Ectodermal cell (in vitro differentiated cells): ENCODE results near the gene GYPC.
"Not testable (repeated sequence)": the region's sequence is repeated elsewhere in the genome, so short reads cannot be mapped to it uniquely, and the experiment has no call there.

Experiments
- H3K27ac ChIP-seq: 2 replicates; pipeline ENCODE4 v1.7.0; 2013; ENCODE audit warnings: mild to moderate bottlenecking, low read depth, low read length; ENCODE audit not compliant: insufficient read depth, poor library complexity, severe bottlenecking
- H3K27me3 ChIP-seq: 2 replicates; pipeline ENCODE4 v1.7.0; 2013; ENCODE audit warnings: mild to moderate bottlenecking, low read length; ENCODE audit not compliant: insufficient read depth, control insufficient read depth, poor library complexity, severe bottlenecking
- H3K36me3 ChIP-seq: one replicate; pipeline ENCODE4 v1.7.0; 2013; ENCODE audit warnings: low read length; ENCODE audit not compliant: control insufficient read depth, insufficient read depth
- H3K4me1 ChIP-seq: one replicate; pipeline ENCODE4 v1.7.0; 2013; ENCODE audit warnings: low read length; ENCODE audit not compliant: control insufficient read depth, insufficient read depth
- H3K4me3 ChIP-seq: 2 replicates; pipeline ENCODE4 v1.7.0; 2013; ENCODE audit warnings: low read depth, low read length, control low read depth; ENCODE audit not compliant: insufficient read depth
- H3K9me3 ChIP-seq: 2 replicates; pipeline ENCODE4 v1.7.0; 2013; ENCODE audit warnings: mild to moderate bottlenecking, low read length, moderate library complexity; ENCODE audit not compliant: control insufficient read depth
- WGBS, 2 experiments: methylation state at CpG; one replicate each; pipeline ENCODE4 v1.1.7; 2013; ENCODE audit warnings: missing lambda C conversion rate in 2 of 2; 5-methylcytosine and 5-hydroxymethylcytosine counted together

GYPC gene

DNA sequence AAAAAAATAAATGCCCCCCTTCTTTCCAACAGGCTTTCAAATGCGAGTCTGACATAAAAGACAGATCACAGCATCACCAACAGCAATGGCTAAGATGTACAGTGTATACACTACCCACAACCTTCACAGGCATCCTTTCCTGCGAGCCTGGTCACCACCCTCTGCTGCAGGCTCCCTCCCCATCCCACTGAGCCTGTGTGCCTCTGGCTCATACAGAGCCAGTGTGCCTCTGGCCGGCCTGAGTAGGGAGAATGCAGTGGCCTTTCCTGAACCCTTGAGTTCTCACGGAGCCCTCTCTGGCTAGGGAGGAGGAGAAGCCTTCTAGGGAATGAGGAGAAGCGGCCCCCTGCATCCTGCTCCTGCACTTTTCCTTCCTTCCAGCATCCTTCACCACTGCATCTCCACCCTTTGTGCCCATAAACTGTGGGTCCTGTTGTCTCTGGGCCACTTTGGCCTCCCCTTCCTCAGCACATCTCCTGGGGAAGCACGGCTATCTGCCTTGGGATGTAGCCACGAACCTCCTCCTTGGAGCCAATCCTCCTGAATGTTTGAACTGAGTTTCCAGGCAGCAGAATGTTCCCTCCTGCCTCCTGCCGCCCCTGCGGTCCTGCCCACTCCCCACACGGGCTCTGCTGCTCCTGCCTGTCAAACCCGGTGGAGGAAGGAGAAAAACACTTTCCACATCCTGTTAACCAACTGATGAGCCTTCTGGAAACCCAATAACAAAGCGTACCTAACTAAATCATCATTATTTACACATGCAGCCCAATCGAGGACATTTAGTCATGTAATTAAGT, 22.5 kb downstream of the GYPC start:
- H3K27ac ChIP-seq = no peak overlapping the region
- H3K9me3 ChIP-seq = no peaks in the 10 kb centered on the region
- no peak overlapping the region for H3K4me3 ChIP-seq
- H3K27me3 ChIP-seq = no peaks in the 10 kb centered on the region
- 80 to 81% methylated on average over 11 to 13 of the region's 13 CpGs for WGBS, 2 experiments
- H3K36me3 ChIP-seq = peaks cover 3% of the 10 kb centered on the region
- H3K4me1 ChIP-seq = peaks cover 4% of the 10 kb centered on the region

DNA sequence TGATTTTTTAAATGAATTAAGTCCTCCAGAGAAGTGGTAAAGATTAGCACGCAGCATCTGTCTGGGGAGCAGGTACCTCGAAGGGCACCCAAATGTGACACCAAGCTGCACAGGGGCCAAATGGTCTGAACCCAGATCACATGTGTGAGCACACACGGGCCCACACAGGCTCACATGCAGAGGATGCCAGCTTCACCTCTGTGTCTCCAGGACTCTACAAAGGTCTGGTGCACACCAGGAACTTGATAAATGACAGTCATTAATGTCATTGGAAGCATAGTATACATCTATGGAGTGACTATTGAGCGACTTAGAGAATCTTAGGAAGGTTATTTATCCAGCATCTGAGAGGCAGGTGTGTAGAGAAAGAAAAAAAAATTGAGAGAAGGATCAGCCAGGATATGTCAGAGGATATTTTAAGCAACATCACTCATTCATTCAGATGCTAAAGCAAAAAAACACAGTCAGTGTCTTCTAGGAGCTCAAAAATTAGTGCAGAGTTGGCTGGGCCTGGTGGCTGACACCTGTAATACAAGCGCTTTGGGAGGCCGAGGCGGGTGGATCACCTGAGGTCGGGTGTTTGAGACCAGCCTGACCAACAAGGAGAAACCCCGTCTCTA, 23.2 kb downstream of the GYPC start:
- H3K36me3 ChIP-seq = peaks cover 3% of the 10 kb centered on the region
- no peak overlapping the region for H3K27ac ChIP-seq
- no peaks in the 10 kb centered on the region for H3K9me3 ChIP-seq
- H3K4me3 ChIP-seq = no peak overlapping the region
- no peaks in the 10 kb centered on the region for H3K27me3 ChIP-seq
- H3K4me1 ChIP-seq = peaks cover 4% of the 10 kb centered on the region
- WGBS, 2 experiments = 94 to 95% methylated on average over 9 of the region's 9 CpGs

DNA sequence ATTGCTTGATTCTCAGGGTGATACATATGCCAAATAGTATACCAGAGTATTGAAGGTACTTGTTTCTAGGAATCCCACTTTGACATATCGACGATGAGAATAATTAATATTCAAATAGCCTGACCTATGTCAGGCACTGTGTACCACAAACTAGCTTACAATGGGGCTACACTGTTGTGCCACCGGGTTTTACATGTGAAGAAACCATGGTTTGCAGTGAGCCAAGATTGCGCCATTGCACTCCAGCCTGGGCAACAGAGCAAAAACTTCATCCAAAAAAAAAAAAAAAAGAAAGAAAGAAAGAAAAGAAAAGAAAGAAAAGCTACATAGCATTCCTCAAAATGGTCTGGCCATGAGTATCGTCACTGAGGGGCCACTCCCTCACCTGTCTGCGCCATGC, 25.5 kb downstream of the GYPC start:
- Histone ChIP-seq H3K27ac (no peak overlapping the region), H3K4me1 (peaks cover 4% of the 10 kb centered on the region), H3K4me3 (no peak overlapping the region), H3K27me3 (no peaks in the 10 kb centered on the region), H3K36me3 (no peaks in the 10 kb centered on the region), H3K9me3 (no peaks in the 10 kb centered on the region)
- 92 to 93% methylated on average over 6 of the region's 6 CpGs for WGBS, 2 experiments

DNA sequence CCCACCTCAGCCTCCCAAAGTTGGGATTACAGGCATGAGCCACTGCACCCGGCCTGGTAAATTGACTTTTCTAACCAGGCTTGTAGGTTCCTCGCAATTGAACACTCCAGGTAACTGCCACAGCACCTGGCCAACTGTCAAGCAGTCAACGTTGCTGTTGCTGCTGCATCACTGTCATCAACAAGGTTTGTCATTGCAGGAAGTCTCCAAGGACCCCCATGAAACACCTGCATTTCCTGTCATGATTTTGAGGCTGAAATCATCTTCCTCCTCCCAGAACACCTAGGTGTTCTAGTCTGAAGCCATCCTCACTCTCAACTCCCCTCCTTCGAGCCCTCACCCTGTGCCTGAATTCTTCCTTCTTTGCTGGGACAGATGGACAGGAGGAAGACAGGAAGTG, 29.7 kb downstream of the GYPC start:
- Histone ChIP-seq H3K9me3 (no peaks in the 10 kb centered on the region), H3K27me3 (no peaks in the 10 kb centered on the region), H3K4me1 (no peaks in the 10 kb centered on the region), H3K27ac (no peak overlapping the region), H3K36me3 (no peaks in the 10 kb centered on the region), H3K4me3 (no peak overlapping the region)
- 91 to 94% methylated on average over 4 of the region's 4 CpGs for WGBS, 2 experiments

DNA sequence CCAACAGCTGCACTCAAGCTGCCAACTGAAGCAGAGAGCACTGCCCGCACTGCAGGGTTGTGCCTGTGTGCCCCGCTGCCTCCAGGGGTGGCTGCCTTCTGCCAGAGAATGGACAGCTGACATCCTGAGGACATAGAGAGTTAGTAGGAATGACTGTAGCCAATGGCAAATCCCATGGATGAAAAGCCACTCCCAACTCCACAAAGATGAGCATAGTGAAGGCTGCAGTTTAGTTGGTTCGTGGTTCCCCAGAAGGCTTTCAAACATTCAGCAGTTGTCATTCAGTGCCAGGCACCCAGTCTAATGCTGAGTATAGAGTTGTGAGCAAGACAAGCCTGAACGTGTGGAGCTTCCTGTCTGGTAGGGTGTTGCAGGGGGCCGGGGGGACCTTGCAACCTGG, 30.3 kb downstream of the GYPC start:
- no peak overlapping the region for H3K27ac ChIP-seq
- WGBS, 2 experiments = 90 to 91% methylated on average over 5 of the region's 5 CpGs

DNA sequence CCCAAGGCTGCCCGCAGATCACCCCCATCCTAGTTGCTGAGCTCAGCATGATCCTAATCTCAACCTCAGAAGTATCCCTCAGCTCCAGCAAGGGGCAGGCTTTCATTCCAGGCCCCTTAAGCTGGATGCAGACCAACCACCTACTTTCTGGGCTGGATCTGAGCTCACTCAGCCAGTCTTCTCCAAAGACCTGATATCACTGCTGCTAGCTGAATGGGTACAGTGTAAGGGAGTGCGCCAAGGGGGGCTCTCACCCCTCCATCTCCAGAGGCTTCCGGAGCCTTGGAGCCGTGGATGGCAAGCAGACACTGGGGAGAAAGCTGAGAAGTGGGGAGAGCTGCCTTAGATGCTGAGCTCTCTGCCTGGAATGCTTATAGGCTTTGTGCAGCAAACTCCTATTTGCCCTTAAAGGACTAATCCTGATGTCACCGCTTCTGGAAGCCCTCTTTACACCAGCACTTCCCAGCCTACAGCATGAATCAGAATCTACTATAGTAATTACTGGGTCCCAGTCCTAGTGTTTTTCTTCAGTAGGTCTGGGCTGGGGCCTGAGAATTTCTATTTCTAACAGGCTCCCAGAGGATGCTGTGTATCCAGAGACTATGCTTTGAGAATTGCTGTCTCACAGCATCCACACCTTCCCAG, 31.0 kb downstream of the GYPC start:
- 92 to 94% methylated on average over 5 of the region's 5 CpGs for WGBS, 2 experiments
- Histone ChIP-seq H3K9me3 (no peaks in the 10 kb centered on the region), H3K27me3 (no peaks in the 10 kb centered on the region), H3K27ac (no peak overlapping the region), H3K4me1 (no peaks in the 10 kb centered on the region), H3K36me3 (no peaks in the 10 kb centered on the region), H3K4me3 (no peak overlapping the region)

More for the DNA sequence above, 30.3 kb downstream of the GYPC start:
- Histone ChIP-seq H3K36me3 (no peaks in the 10 kb centered on the region), H3K9me3 (no peaks in the 10 kb centered on the region), H3K4me1 (no peaks in the 10 kb centered on the region), H3K4me3 (no peak overlapping the region), H3K27me3 (no peaks in the 10 kb centered on the region)

DNA sequence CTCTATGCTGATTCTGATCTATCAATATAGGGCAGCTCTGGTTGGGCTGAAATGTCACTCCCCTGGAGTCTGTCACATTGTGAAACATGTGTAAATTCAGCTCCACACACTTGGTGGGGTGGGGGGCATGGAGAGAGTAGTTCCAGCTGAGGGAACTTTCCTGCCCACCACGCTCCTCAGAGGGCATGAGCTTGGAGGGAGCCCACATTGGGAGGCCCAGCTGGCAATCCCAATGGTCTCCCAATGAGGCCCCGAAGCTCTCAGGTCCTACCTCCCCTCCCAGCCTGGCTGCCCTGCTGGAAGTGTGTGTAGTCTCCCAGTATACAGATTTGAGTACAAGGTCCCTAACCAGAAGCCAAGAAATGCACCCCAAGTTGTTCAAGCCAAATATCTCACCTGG, 31.5 kb downstream of the GYPC start:
- Histone ChIP-seq H3K27me3 (no peaks in the 10 kb centered on the region), H3K9me3 (no peaks in the 10 kb centered on the region), H3K36me3 (no peaks in the 10 kb centered on the region), H3K27ac (no peak overlapping the region), H3K4me1 (no peaks in the 10 kb centered on the region), H3K4me3 (no peak overlapping the region)
- WGBS, 2 experiments = 92 to 98% methylated on average over 2 of the region's 2 CpGs

DNA sequence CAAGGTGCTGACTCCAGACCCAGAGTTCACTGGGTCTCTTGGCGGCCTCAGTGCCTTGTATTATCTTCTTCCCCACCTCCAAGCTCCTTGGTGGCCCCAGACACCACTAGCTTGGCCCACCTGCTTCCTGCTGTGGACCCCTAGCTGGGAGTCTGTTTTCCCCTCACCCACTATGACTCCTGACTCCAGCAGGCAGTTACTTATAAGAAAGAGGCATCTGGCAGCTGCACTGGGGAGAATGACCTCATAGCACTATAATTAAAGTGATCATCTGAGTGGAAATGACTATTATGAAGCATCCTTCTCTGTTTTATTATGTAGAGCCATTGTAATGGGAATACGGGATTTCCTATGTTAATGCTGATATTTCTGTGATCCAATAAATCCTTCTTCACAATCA, 32.6 kb downstream of the GYPC start:
- H3K4me1 ChIP-seq, H3K4me3 ChIP-seq, H3K27ac ChIP-seq, H3K36me3 ChIP-seq, H3K9me3 ChIP-seq, H3K27me3 ChIP-seq: not testable (repeated sequence)
- WGBS, 2 experiments = 91 to 100% methylated on average over 1 of the region's 2 CpGs

DNA sequence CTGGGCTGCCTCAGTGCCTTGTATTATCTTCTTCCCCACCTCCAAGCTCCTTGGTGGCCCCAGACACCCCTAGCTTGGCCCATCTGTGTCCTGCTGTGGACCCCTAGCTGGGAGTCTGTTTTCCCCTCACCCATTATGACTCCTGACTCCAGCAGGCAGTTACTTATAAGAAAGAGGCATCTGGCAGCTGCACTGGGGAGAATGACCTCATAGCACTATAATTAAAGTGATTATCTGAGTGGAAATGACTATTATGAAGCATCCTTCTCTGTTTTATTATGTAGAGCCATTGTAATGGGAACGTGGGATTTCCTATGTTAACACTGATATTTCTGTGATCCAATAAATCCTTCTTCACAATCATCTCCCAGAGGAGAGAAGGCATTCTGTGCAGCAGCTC, 36.3 kb downstream of the GYPC start:
- H3K4me1 ChIP-seq, H3K27ac ChIP-seq, H3K27me3 ChIP-seq, H3K36me3 ChIP-seq, H3K9me3 ChIP-seq, H3K4me3 ChIP-seq: not testable (repeated sequence)
- 100% methylated on average over 1 of the region's 1 CpG; no CpG with 5 or more reads in 1 of the 2 experiments for WGBS, 2 experiments

DNA sequence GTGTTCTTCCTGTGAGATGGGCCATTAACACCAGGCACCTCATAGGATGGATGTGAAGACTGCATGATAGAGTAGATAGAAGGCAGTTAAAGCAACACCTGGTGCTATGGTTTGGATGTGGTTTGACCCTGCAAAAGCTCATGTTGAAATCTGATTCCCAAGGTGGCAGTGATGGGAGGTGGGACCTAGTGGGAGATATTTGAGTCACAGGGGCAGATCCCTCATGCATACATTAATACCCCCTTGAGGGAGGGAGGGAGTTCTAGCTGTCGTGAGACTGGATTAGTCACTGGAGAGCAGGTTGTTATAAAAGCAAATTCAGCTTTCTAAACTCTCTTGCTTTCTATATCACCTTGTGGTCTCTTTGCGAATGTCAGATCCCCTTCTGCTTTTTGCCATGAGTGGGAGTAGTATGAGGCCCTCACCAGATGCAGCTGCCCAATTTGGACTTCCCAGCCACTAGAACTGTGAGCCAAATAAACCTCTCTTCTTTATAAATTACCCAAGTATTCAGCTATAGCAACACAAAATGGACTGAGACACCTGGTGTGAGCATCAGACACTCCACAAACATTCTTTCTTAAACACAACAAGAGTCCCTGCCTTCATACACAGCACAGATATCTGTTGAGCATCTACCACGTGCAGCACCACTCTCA, 37.1 kb downstream of the GYPC start:
- H3K27ac ChIP-seq, H3K36me3 ChIP-seq, H3K4me3 ChIP-seq, H3K9me3 ChIP-seq, H3K27me3 ChIP-seq, H3K4me1 ChIP-seq: not testable (repeated sequence)
- WGBS, 2 experiments = 83% methylated on average over 1 to 2 of the region's 3 CpGs
